BE2C (cell line): ENCODE measurements around the gene ATP8B2.

Source experiments
- DNase-seq: peaks from one replicate; pipeline ENCODE4 v3.0.0-alpha.2; 2020
- H3K27me3 ChIP-seq: fragments of 250-450 bp; sonication (Bioruptor Pico); 2 replicates; pipeline ENCODE4 v1.5.1; 2020; ENCODE audit warnings: mild to moderate bottlenecking
- H3K36me3 ChIP-seq: fragments of 250-450 bp; sonication (Bioruptor Pico); 2 replicates; pipeline ENCODE4 v1.5.1; 2020; ENCODE audit warnings: mild to moderate bottlenecking
- H3K4me1 ChIP-seq: fragments of 250-450 bp; sonication (Bioruptor Pico); 2 replicates; pipeline ENCODE4 v1.5.1; 2020
- H3K4me3 ChIP-seq: 2 replicates; pipeline ENCODE4 v1.5.1; 2011; ENCODE audit warnings: low read depth, low read length
- H3K9me3 ChIP-seq: fragments of 250-450 bp; sonication (Bioruptor Pico); 2 replicates; pipeline ENCODE4 v1.5.1; 2020
- CTCF ChIP-seq: IDR thresholded peaks from 2 replicates; pipeline ENCODE4 v1.5.1; 2012; ENCODE audit warnings: mild to moderate bottlenecking, low read depth, low read length

ATP8B2 gene

GRCh38 chr1:154346276-154346917, 21.1 kb downstream of the ATP8B2 start:
- H3K9me3 ChIP-seq = no peaks in the 10 kb centered on the region
- H3K4me3 ChIP-seq = no peak overlapping the region
- TF ChIP-seq CTCF = no peak
- H3K36me3 ChIP-seq = peaks cover 70% of the 10 kb centered on the region
- DNase-seq = no peak
- no peaks in the 10 kb centered on the region for H3K4me1 ChIP-seq
- no peaks in the 10 kb centered on the region for H3K27me3 ChIP-seq

DNA sequence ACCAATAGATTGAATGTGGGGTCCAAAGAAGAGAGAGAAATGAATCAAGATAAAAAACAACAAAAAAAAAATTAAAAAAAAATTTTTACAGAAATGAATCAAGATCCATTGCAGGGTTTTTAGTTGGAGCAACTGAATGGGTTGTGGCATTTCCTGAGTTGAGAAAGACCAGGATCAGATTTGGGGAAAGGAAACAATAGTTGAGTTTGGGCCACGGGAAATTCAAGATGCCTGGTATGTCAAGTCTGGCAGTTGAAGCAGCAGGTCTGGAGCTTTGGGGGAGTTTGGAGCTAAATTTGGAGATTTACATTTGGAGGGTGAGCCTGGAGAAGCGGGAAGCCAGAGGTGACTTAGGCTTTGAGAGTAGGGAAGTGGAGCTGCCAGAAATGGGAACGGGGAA, 22.6 kb downstream of the ATP8B2 start:
- peaks cover 55% of the 10 kb centered on the region for H3K36me3 ChIP-seq
- DNase-seq = no peak
- H3K9me3 ChIP-seq = no peaks in the 10 kb centered on the region
- no peaks in the 10 kb centered on the region for H3K27me3 ChIP-seq
- H3K4me1 ChIP-seq = no peaks in the 10 kb centered on the region
- H3K4me3 ChIP-seq = no peak overlapping the region
- no peak for TF ChIP-seq CTCF

DNA sequence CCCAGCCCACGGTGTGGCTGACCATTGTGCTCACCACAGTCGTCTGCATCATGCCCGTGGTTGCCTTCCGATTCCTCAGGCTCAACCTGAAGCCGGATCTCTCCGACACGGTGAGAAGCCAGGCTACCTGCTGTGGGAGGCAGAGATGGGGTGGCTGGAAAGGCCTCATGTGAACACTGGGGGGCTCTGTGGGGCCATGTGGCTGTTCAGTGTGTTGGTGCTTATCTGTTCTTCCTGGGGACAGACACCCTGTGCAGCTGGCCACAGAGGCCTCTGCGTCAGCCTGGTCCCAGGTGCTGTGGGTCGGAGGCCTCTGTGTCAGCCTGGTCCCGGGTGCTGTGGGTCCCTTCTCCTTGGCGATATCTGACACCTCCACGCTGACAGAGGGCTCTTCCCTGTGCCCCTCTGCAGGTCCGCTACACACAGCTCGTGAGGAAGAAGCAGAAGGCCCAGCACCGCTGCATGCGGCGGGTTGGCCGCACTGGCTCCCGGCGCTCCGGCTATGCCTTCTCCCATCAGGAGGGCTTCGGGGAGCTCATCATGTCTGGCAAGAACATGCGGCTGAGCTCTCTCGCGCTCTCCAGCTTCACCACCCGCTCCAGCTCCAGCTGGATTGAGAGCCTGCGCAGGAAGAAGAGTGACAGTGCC, 23.2 kb downstream of the ATP8B2 start:
- DNase-seq = peak; percentile 39
- Histone ChIP-seq H3K9me3 (no peaks in the 10 kb centered on the region), H3K4me3 (no peak overlapping the region), H3K4me1 (peaks cover 2% of the 10 kb centered on the region; the same call in 1 of the 2 replicates), H3K27me3 (no peaks in the 10 kb centered on the region), H3K36me3 (peaks cover 49% of the 10 kb centered on the region)
- TF ChIP-seq CTCF = peak; percentile 23

DNA sequence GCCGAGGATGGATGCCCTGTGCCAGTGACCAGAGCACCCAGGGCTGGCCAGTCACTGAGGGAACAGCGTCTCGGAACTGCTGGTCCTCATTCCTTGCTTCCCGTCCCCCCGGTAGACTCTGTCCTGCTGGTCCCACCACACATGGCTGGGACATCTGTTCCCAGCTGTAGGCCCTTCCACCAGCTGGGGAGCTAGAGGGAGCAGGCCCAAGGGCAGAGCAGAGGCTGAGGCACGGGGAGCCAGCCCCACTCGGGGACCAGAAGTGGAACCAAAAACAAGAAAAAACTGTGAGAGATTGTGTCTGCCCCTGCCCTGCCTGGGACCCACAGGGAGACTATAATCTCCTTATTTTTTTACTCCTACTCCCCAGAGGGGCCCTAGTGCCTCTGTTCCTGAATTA, 23.8 kb downstream of the ATP8B2 start:
- no peak for DNase-seq
- peaks cover 43% of the 10 kb centered on the region for H3K36me3 ChIP-seq

GRCh38 chr1:154350383-154350782, 25.1 kb downstream of the ATP8B2 start:
- no peak for DNase-seq
- H3K4me3 ChIP-seq = no peak overlapping the region
- TF ChIP-seq CTCF = no peak
- peaks cover 2% of the 10 kb centered on the region; the same call in 1 of the 2 replicates for H3K4me1 ChIP-seq
- H3K27me3 ChIP-seq = no peaks in the 10 kb centered on the region
- H3K9me3 ChIP-seq = no peaks in the 10 kb centered on the region
- H3K36me3 ChIP-seq = peaks cover 30% of the 10 kb centered on the region

More for the DNA sequence above, 23.8 kb downstream of the ATP8B2 start:
- Histone ChIP-seq H3K27me3 (no peaks in the 10 kb centered on the region), H3K4me1 (peaks cover 2% of the 10 kb centered on the region; the same call in 1 of the 2 replicates), H3K4me3 (no peak overlapping the region), H3K9me3 (no peaks in the 10 kb centered on the region)
- TF ChIP-seq CTCF = no peak
